ENCODE measurements around the gene CELF3.

The CELF3 gene

GRCh38 chr1:151720554-151720953 is 4.0 kb upstream of the CELF3 start:
- no peak for DNase-seq

DNA sequence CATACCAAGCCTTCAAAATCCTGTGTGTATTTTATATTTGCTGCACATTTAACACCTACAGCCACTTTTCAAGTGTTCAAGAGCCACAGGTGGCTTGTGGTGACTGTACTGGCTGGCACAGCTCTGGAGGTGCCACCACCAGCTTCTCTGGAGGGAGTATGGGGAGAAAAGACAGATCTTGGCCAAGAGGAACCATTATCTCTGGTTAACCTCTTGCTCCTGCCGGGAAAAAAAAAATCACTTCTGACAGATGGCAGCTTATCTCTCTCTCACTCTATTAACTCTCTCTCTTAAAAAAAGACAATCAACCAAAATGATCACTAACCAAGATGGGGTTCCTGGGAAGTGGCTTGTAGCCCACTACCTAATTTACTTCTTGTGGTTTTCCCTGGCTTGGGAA is 3.5 kb upstream of the CELF3 start:
- no peak for DNase-seq

- no peak for DNase-seq
Observed at GRCh38 chr1:151718666-151719065, 2.1 kb upstream of the CELF3 start.

DNA sequence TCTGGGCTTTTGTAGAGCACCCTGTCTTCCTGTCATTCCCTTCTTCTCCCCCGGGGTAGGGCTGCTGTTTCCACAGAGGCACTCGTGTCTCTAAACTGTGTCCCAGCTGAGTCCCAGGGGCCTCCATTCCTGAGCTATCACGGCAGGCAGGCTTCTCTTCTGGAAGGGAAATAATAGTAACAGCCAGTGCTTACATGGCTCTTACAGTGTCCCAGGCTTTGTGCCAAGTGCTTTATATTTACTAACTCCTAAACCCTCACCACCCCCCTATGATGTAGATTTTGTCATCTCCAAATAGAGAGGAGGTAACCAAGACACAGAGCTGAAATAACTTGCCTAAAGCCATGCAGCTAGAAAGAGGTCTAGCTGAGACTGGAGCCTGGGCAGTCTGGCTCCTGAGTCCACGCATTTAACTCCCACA is 1.4 kb upstream of the CELF3 start:
- no peak for DNase-seq

- DNase-seq: no peak
Observed at GRCh38 chr1:151716405-151716762, 219 bp downstream of the CELF3 start.

DNA sequence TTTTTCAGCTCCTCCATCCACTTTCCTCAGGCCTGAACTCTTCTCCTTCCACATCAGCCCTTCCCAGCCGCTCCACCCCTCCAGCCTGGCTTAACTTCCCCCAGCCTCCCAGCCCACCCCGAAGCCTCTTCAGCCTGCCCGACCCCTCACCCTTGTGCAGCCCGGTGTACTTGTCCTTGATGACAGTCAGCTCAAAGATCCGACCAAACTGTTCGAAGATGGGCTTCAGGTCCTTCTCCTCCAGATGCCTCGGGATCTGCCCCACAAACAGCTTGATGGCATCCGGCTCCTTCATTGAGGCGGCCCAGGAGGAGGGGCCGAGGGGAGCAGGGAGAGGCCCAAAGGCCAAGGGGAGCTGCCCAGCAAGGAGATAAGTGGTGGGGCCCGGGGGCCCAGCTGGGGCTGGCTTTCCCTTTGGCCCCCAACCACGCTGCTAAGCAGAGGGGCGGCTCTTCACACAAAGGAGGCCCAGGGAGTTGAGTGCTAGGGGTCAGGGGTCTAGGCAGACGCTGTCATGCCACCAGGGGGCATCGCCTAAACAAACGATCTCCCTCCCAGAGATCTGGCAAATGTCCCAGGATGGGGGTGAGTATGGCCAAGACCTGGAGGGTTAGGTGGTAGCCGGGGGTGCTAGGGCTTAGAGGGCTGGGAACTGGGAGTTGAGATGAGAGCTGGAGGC is 738 bp downstream of the CELF3 start:
- DNase-seq: no peak

DNA sequence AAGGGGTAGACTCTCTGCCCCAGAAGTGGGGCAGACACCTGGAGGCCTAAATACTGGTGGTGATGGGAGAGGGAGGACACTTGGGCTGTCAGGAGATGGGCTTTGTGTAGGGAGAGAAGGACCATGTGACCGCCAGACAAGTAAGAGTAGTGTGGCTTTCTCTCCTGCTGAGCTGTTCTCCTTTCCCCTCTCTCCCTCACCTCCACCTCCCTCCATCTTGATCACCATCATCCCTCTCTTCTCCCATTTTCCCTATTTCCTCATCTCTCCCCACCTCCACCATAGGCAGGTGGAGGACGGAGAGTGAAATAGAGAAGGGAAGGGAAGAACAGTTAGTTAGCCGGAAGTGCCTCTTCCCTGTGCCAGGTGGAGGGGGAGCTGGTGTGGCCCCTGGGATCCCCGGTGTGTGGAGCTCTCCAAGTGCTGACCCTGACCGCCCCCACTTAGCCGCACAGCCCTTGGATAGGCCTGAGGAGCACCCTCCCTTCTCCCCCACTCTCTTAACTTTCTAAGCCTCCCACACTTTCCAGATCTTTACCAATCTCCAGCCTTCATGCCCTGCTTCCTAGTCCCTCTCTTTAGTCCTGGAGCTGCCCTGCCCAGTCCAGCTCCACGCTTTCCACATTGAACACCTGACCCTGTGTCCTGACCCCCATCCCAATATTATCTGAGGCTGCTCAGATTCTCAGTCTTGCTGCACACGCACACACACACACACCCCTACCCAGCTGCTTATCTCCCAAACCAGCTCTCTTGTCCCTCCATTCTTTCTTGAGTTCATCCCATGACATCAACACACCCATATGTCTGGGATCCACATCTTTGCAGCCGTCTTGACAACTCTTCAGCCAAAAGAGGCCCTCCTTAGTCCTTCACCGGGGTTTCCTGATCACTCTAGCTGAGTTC is 1.5 kb downstream of the CELF3 start:
- DNase-seq: no peak

DNA sequence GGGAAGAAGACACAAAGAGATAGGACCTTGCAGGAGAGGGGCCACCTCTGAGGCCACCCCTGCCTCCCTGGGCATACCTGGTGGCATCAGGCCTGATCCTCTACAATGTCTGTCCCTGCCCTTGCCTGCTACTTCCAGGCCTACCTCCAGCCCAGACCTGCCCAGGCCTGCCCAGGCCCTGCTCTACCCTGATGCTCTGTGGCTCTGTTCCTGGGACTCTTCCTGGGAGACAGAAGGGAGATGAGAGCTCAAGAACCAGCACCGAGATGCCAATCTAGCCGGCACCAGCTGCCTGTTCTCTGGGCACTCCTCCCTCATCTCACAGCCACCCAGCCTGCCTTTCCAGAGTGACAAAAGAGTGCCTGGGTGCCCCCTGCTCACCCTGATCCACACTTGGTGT is 2.7 kb downstream of the CELF3 start:
- DNase-seq: no peak

DNA sequence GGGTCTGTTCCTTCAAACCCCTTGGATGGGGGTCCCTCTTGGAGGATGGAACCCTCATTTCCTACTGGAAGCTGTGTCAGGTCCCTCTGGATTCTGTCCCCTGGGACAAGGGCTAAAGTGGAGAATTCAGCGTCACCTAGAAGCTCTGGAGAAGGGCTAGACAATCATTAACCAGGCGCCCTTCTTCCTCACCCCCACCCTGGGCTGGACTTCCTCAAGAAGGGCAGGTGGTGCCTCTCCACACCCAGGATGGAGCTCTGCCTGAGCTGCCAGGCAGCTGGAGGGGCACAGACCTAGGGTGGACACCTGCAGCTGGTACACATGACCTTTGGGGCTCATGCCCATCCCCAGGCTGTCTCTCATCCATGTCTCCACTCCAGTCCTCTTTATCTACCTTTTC is 3.6 kb downstream of the CELF3 start:
- no peak for DNase-seq

GRCh38 chr1:151711951-151712350 is 4.7 kb downstream of the CELF3 start:
- no peak for DNase-seq

- no peak for DNase-seq
Observed at GRCh38 chr1:151711044-151711800, 5.4 kb downstream of the CELF3 start.

- no peak for DNase-seq
Observed at GRCh38 chr1:151710187-151710840, 6.3 kb downstream of the CELF3 start.

DNA sequence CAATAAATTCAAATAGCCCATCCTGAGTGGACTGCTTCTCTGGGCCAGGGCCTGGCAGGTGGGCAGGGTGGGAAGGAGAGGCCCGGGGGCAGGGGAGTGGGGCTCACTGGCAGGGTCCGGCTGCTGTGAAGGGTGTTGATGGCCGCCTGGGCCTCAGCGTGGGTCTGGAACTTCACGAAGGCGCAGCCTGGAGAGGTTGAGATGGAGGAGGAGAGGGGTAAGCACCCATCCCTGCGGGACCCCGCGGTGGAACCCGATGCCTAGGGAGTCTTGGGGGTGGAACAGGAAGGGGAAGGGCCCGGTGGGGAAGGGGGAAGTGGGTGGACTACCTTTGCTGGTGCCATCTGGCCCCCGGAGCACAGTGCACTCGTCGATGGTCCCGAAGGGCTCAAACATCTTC is 7.7 kb downstream of the CELF3 start:
- no peak for DNase-seq

GRCh38 chr1:151707541-151708065 is 9.0 kb downstream of the CELF3 start:
- no peak for DNase-seq

DNA sequence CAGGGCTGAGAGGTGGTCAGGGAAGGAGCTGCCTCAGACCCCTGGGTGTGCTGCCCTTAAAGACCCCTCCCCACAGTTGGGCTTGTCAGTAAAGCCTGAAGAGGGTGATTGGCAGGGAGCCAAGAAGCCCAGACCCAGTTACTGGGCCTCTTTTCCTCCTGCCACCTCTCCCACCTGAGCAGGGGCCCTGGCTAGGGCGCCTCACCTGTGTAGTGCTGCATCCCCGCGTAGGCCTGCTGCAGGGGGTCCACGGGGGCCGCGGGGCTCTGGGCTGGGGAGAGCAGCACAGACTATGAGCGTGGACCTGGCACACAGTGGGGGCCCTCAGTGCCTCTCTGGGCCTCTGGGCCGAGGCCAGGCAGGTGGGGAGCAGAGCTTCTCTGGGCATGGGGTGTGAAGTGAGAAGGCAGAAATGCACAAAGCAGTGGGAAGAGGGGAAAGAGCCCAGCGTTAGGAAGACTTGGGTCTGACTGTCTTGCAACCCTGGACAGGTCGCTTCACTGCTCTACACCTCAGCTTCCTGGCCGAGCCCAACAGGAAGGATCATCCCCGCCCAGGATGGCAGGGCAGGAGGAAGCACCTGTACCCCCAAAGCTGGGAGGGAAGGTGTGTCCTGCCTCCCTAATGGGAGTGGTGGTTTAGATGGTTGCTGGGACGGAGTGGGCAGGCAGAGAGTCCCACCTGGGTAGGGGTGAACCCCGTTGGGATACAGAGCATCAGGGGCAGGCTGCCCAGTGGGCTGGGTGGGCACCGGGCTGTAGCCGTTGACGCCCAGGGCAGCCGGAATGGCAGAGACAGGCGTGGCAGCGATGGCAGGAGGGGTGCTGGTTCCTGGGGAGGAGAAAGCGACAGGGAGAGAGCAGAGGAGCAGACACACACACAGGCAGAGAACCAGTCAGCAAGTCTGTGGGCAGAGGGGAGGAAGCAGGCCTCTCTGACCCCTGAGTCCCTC is 9.9 kb downstream of the CELF3 start:
- no peak for DNase-seq

DNA sequence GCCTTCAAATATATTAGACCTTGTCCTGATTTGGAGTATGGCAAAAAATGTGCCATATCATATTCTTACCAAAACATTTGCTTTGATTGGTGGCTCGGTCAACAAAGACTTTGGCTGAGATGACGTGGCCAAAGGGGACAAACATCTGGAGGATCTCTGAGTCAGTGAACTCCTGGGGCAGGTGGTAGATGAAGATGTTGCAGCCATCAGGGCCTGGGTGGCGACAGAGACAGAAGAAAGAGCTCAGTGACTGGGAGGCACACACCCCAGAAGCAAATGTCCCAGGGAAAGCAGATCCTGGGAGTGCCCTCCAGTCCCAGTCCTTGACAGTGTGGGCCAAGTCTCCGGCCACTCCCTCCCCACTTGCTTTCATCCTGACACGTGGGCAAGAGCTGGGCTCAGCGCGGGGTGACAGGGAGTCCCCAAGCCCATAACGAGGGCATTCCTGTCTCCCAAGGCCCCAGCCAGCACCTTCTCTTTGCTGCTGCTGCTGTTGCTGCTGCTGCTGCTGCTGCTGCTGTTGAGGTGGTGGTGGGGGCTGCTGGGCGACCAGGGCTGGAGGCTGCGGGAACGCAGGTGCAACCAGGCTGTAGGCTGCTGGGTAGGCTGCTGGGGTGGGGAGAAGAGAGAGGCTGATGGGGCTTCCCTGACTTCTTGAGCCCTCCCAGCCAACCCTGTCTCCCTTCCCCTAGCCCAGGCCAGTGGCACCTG is 10.7 kb downstream of the CELF3 start:
- no peak for DNase-seq

DNA sequence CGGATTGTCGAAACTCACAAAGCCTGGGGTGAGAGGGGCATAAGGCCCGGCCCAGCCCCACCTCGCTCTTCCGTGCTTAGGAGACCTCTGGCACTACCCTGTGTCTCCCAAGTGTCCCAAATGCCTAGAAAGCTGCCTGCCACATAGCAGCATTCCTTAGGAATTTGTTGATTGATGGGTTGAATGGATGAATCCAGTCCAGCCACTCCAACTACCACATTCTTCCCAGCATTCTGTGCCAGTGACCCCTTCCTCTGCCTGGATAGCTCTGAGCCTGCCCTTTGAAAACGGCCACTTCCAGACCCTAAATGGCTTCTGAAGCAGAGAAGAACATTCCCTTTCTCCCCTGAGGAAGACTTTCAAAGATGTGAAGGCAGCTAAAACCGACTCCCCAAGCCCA is 11.5 kb downstream of the CELF3 start:
- DNase-seq: no peak

GRCh38 chr1:151704246-151704645 is 12.4 kb downstream of the CELF3 start:
- no peak for DNase-seq

DNA sequence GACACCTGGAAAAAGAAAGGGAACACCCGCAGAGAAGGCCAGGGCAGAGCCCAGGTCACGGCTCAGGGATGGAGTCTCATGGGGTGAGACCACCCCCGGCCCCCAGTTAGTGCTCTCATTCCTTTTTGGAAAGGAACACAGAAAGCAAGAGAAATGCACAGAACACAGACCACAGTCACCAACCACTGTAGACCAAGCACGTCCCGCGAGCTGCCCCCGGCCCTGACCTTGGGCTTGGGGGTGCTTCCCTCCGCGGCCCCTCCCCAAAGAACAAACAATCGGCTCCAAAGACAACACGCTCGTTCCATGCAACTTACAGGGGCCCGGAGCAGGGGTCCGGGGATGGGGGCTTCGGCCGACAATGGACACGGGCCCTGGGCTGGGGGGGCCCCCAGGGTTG is 12.8 kb downstream of the CELF3 start:
- no peak for DNase-seq

DNA sequence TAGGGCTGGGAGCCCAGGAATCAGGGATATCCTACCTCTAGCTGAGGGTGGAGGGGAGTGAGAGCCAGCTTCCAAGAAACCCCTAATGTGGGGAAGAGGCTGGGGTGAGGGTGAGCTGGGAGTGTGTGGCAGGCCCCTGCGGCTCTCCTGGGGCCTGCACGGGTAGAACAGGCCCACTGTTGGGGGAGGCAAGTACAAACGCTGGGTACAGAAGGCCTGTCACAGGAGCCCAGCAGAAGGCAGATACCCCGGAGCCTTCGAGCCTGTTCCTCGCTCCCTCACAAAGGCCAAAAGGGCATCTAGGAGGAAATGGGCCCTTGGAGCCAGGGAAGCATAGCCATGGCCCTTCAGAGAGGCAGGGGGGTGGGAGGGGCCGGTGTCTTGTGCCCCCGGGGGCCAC is 13.7 kb downstream of the CELF3 start:
- DNase-seq: no peak

GRCh38 chr1:151701515-151701914 is 15.1 kb downstream of the CELF3 start:
- no peak for DNase-seq
